ENCODE data around the gene CRABP2. TPM values are rescaled to one million over a fixed set of nuclear protein-coding genes. Genes with fewer than 3 reads are reported as not detected.

The CRABP2 gene
- total RNA-seq, 1 donor from 2014 or later = 110 TPM

DNA sequence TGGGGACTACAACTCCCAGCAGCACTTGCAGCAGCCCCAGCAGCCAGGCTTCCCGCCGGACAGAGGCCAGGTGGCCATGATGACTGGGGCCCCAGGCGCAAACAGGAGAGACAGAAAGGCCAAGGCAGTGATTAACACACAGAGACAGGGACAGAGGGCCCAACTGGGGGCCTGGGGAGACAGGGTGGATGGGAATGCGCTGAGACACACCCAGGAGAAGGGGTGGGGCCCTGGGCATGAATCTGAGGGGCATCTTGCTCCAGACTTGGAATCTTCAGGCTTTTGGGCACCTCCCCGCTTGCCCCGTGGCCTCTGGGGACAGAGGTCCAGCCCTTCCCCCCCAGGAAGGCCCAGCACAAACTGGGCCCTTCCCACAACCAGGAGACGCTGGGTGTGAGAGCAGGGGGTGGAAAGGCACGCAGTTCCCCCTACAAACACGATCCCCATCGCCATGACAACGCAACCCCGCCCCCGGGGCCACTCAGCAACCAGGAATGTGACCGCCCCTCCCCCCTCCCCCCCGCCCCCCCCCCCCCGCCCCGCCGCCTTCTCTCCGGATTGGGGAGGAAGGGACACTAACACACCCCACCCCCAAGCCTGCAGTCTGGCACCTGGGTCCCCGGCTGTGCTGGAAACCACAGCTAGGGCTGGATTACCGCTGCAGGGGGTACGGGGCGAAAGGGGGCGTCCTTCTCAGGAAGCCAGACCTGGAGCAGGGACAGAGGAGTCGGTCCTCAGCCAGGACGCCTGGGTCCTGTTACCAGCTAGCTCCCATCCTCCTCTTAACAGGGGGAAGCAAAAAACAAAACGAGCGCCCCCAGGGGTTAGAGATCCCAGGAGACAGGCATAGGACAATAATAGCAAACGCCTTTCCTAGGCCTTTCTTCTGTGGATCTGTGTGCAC lies 41.6 kb upstream of the CRABP2 start:
- H4K20me1 ChIP-seq (ENCODE audit: low read depth) = peaks cover 25% of the 10 kb centered on the region
- H3K79me2 ChIP-seq (ENCODE audit: low read depth) = peaks cover 79% of the 10 kb centered on the region
- peaks cover 70% of the 10 kb centered on the region for H3F3A ChIP-seq (ENCODE audit: low read depth)
- H3K4me2 ChIP-seq = peak overlapping the region; percentile 100
- H3K27me3 ChIP-seq = no peaks in the 10 kb centered on the region
- Mint-ChIP-seq H3K9me3 (no peaks in the 10 kb centered on the region), H3K27me3 (ENCODE audit: insufficient read depth, low read depth) (peaks cover 4% of the 10 kb centered on the region), H3K4me1 (peaks cover 55% of the 10 kb centered on the region), H3K4me3 (peak overlapping the region; percentile 100), H3K36me3 (peaks cover 13% of the 10 kb centered on the region), H3K27ac (peak overlapping the region; percentile 100)
- peak overlapping the region; percentile 65 for H3K9ac ChIP-seq
- DNase-seq (ENCODE audit: low spot score) = peak; percentile 94
- H3K4me3 ChIP-seq = peak overlapping the region; percentile 100
- H3K4me1 ChIP-seq = peaks cover 43% of the 10 kb centered on the region
- H2AFZ ChIP-seq (replicated peaks) = no peak overlapping the region
- TF ChIP-seq, protein P1, sequence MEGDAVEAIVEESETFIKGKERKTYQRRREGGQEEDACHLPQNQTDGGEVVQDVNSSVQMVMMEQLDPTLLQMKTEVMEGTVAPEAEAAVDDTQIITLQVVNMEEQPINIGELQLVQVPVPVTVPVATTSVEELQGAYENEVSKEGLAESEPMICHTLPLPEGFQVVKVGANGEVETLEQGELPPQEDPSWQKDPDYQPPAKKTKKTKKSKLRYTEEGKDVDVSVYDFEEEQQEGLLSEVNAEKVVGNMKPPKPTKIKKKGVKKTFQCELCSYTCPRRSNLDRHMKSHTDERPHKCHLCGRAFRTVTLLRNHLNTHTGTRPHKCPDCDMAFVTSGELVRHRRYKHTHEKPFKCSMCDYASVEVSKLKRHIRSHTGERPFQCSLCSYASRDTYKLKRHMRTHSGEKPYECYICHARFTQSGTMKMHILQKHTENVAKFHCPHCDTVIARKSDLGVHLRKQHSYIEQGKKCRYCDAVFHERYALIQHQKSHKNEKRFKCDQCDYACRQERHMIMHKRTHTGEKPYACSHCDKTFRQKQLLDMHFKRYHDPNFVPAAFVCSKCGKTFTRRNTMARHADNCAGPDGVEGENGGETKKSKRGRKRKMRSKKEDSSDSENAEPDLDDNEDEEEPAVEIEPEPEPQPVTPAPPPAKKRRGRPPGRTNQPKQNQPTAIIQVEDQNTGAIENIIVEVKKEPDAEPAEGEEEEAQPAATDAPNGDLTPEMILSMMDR (IDR thresholded peaks at IDR 0.05) = peak; percentile 55
- TF ChIP-seq EZH2phosphoT487 (IDR thresholded peaks at IDR 0.05) = no peak
- H3K27ac ChIP-seq = peak overlapping the region; percentile 99
- H3K9me3 ChIP-seq (ENCODE audit: low read depth) = no peaks in the 10 kb centered on the region
- no peaks in the 10 kb centered on the region for H3K36me3 ChIP-seq

DNA sequence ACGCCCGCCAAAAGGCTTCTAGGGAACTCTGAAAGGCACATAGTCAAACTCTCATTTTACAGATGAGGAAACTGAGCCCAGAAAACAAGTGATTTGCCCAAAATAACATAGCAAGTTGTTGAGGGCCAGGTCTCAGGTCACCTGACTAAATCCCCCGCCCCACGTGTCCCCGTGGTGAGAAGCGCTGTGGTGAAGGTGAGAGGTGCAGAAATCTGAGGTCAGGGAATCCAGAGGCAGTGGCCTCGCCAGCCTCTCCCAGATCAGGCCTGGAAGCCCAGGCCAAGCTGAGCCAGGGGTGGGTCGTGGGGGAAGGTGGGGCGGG lies 41.0 kb upstream of the CRABP2 start:
- Mint-ChIP-seq H3K27me3 (ENCODE audit: insufficient read depth, low read depth) (peaks cover 4% of the 10 kb centered on the region), H3K27ac (peak overlapping the region; percentile 100), H3K4me1 (peaks cover 60% of the 10 kb centered on the region), H3K9me3 (no peaks in the 10 kb centered on the region), H3K36me3 (peaks cover 16% of the 10 kb centered on the region), H3K4me3 (peak overlapping the region; percentile 100)
- no peaks in the 10 kb centered on the region for H3K36me3 ChIP-seq
- H3K4me2 ChIP-seq = peak overlapping the region; percentile 100
- peaks cover 24% of the 10 kb centered on the region for H4K20me1 ChIP-seq (ENCODE audit: low read depth)
- peaks cover 74% of the 10 kb centered on the region for H3F3A ChIP-seq (ENCODE audit: low read depth)
- no peaks in the 10 kb centered on the region for H3K27me3 ChIP-seq
- DNase-seq (ENCODE audit: low spot score) = no peak
- no peak overlapping the region for H3K9ac ChIP-seq
- no peak for TF ChIP-seq EZH2 (IDR thresholded peaks at IDR 0.05)
- TF ChIP-seq EZH2phosphoT487 (IDR thresholded peaks at IDR 0.05) = no peak
- TF ChIP-seq, protein P1 (IDR thresholded peaks at IDR 0.05) = no peak
- no peaks in the 10 kb centered on the region for H3K9me3 ChIP-seq (ENCODE audit: low read depth)
- no peak overlapping the region for H2AFZ ChIP-seq (replicated peaks)
- H3K4me3 ChIP-seq = peak overlapping the region; percentile 100
- peaks cover 76% of the 10 kb centered on the region for H3K79me2 ChIP-seq (ENCODE audit: low read depth)
- H3K4me1 ChIP-seq = peaks cover 46% of the 10 kb centered on the region
- peak overlapping the region; percentile 99 for H3K27ac ChIP-seq

DNA sequence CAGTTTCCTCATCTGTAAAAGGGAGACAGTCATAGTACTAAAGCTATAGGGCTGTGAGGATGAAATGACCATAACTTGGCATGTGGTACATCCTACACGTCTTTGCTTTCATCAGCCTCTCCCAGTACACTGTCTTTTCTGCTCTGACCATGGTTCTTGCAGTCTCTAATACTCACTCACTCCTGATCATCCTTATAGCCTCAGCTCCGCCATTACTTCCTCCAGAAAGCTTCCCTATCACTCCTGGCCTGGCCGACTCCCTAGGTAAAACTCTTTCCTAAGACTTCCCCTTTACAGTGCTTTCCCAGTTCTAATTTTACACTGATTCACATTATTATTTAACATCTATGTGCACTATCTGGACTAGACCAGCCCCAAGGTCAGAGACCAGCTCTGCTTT lies 40.5 kb upstream of the CRABP2 start:
- Mint-ChIP-seq H3K27ac (peak overlapping the region; percentile 100), H3K4me3 (peak overlapping the region; percentile 100), H3K36me3 (peaks cover 18% of the 10 kb centered on the region), H3K9me3 (no peaks in the 10 kb centered on the region), H3K27me3 (ENCODE audit: insufficient read depth, low read depth) (peaks cover 4% of the 10 kb centered on the region), H3K4me1 (peaks cover 63% of the 10 kb centered on the region)
- Histone ChIP-seq H3K79me2 (ENCODE audit: low read depth) (peaks cover 72% of the 10 kb centered on the region), H3K36me3 (no peaks in the 10 kb centered on the region), H3K9me3 (ENCODE audit: low read depth) (no peaks in the 10 kb centered on the region), H2AFZ (replicated peaks) (no peak overlapping the region), H3K4me1 (peaks cover 46% of the 10 kb centered on the region), H3K27ac (peak overlapping the region; percentile 99), H3K27me3 (no peaks in the 10 kb centered on the region), H3K4me2 (peak overlapping the region; percentile 100), H3K4me3 (peak overlapping the region; percentile 100), H4K20me1 (ENCODE audit: low read depth) (peaks cover 24% of the 10 kb centered on the region), H3K9ac (no peak overlapping the region), H3F3A (ENCODE audit: low read depth) (peaks cover 76% of the 10 kb centered on the region)
- DNase-seq (ENCODE audit: low spot score) = no peak
- TF ChIP-seq, protein P1 (IDR thresholded peaks at IDR 0.05) = no peak
- TF ChIP-seq EZH2phosphoT487 (IDR thresholded peaks at IDR 0.05) = no peak
- no peak for TF ChIP-seq EZH2 (IDR thresholded peaks at IDR 0.05)
